DOHH2 (cell line): ENCODE results near the gene WHAMM.

ENCODE experiments used
- EZH2phosphoT487 ChIP-seq: fragments of 200-600 bp; sonication (generic); IDR thresholded peaks from 2 replicates; pipeline ENCODE4 v1.6.1; 2017; ENCODE audit warnings: borderline replicate concordance, mild to moderate bottlenecking, antibody characterized with exemption, low read length, moderate library complexity, mixed read lengths
- TF ChIP-seq, protein P1 (sequence below): fragments of 200-600 bp; sonication (generic); IDR thresholded peaks from one replicate; pipeline ENCODE4 v1.5.1; 2014; ENCODE audit warnings: antibody characterized with exemption, mild to moderate bottlenecking, low read depth, low read length; ENCODE audit not compliant: poor library complexity, severe bottlenecking

DNA sequence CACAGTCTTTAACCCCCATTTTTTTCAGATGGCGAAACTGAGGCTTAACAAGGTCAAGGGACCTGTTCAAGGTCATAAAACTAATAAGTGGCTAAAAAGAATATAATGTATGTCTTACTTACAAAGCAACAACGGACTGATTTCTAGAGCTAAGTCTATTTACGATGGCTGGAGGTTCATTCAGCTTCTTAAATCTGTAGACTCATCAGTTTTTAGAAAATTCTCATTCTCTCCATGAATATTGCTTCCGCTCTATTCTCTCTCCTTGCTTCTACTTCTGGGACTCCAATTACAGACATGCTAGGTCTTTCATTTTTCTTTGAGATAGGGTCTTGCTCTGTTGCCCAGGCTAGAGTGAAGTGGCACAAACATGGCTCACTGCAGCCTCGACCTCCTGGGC is 68.9 kb downstream of the WHAMM start:
- TF ChIP-seq, protein P1, sequence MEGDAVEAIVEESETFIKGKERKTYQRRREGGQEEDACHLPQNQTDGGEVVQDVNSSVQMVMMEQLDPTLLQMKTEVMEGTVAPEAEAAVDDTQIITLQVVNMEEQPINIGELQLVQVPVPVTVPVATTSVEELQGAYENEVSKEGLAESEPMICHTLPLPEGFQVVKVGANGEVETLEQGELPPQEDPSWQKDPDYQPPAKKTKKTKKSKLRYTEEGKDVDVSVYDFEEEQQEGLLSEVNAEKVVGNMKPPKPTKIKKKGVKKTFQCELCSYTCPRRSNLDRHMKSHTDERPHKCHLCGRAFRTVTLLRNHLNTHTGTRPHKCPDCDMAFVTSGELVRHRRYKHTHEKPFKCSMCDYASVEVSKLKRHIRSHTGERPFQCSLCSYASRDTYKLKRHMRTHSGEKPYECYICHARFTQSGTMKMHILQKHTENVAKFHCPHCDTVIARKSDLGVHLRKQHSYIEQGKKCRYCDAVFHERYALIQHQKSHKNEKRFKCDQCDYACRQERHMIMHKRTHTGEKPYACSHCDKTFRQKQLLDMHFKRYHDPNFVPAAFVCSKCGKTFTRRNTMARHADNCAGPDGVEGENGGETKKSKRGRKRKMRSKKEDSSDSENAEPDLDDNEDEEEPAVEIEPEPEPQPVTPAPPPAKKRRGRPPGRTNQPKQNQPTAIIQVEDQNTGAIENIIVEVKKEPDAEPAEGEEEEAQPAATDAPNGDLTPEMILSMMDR, result no peak
- TF ChIP-seq EZH2phosphoT487, result no peak
